Endothelial cell (in vitro differentiated cells): ENCODE results near the gene GABRR1. TPM values are rescaled to one million over a fixed set of nuclear protein-coding genes. Genes with fewer than 3 reads are reported as not detected.

ENCODE experiments used
- DNase-seq: peaks from one replicate; pipeline ENCODE4 v3.0.0; 2021; ENCODE audit warnings: low spot score
- H3K27ac Mint-ChIP-seq: one replicate; pipeline ENCODE4 v1.8.0; 2021; ENCODE audit warnings: mixed read lengths, inconsistent platforms; ENCODE audit not compliant: unreplicated experiment
- H3K27me3 Mint-ChIP-seq: one replicate; pipeline ENCODE4 v1.8.0; 2021; ENCODE audit warnings: mild to moderate bottlenecking, moderate library complexity, mixed read lengths, inconsistent platforms; ENCODE audit not compliant: unreplicated experiment
- H3K36me3 Mint-ChIP-seq: one replicate; pipeline ENCODE4 v1.8.0; 2021; ENCODE audit warnings: mild to moderate bottlenecking, low read depth, mixed read lengths, inconsistent platforms; ENCODE audit not compliant: unreplicated experiment
- H3K4me1 Mint-ChIP-seq: one replicate; pipeline ENCODE4 v1.8.0; 2021; ENCODE audit warnings: mild to moderate bottlenecking, mixed read lengths, inconsistent platforms; ENCODE audit not compliant: unreplicated experiment
- H3K4me3 Mint-ChIP-seq: one replicate; pipeline ENCODE4 v1.8.0; 2021; ENCODE audit warnings: mild to moderate bottlenecking, mixed read lengths, inconsistent platforms; ENCODE audit not compliant: unreplicated experiment
- H3K9me3 Mint-ChIP-seq: one replicate; pipeline ENCODE4 v1.8.0; 2021; ENCODE audit warnings: mixed read lengths, inconsistent platforms; ENCODE audit not compliant: unreplicated experiment
- CTCF ChIP-seq: fragments of 200-600 bp; sonication (generic); IDR thresholded peaks from one replicate; pipeline ENCODE4 v1.5.0; 2021; ENCODE audit warnings: antibody characterized with exemption; ENCODE audit not compliant: unreplicated experiment
- total RNA-seq: library from RNA; stranded (reverse); fragmentation: NEBNext Ultra II Directional; extraction: Animal tissue kit (Norgen Biotek cat#: 25700); gene quantifications from one replicate; pipeline ENCODE4 v1.2.1, GENCODE V29; 2021; ENCODE audit not compliant: unreplicated experiment

Gene GABRR1
- total RNA-seq, 1 donor from 2014 or later, result not detected

GRCh38 chr6:89212472-89212871 is 4.7 kb downstream of the GABRR1 start:
- no peaks in the 10 kb centered on the region for H3K9me3 Mint-ChIP-seq
- no peak overlapping the region for H3K27ac Mint-ChIP-seq
- no peak overlapping the region for H3K4me3 Mint-ChIP-seq
- no peak for DNase-seq
- no peak for TF ChIP-seq CTCF
- H3K4me1 Mint-ChIP-seq, result peaks cover 6% of the 10 kb centered on the region
- H3K36me3 Mint-ChIP-seq, result no peaks in the 10 kb centered on the region
- peaks cover 5% of the 10 kb centered on the region for H3K27me3 Mint-ChIP-seq

- no peaks in the 10 kb centered on the region for H3K36me3 Mint-ChIP-seq
- H3K27me3 Mint-ChIP-seq, result peaks cover 5% of the 10 kb centered on the region
- no peaks in the 10 kb centered on the region for H3K4me1 Mint-ChIP-seq
- H3K27ac Mint-ChIP-seq, result no peak overlapping the region
- no peaks in the 10 kb centered on the region for H3K9me3 Mint-ChIP-seq
- DNase-seq, result no peak
- H3K4me3 Mint-ChIP-seq, result no peak overlapping the region
- no peak for TF ChIP-seq CTCF
Observed at GRCh38 chr6:89209457-89209856, 7.7 kb downstream of the GABRR1 start.

GRCh38 chr6:89208551-89208950 is 8.6 kb downstream of the GABRR1 start:
- no peak overlapping the region for H3K27ac Mint-ChIP-seq
- no peaks in the 10 kb centered on the region for H3K4me1 Mint-ChIP-seq
- no peak overlapping the region for H3K4me3 Mint-ChIP-seq
- DNase-seq, result no peak
- no peaks in the 10 kb centered on the region for H3K36me3 Mint-ChIP-seq
- no peak for TF ChIP-seq CTCF
- peaks cover 6% of the 10 kb centered on the region for H3K27me3 Mint-ChIP-seq
- no peaks in the 10 kb centered on the region for H3K9me3 Mint-ChIP-seq

GRCh38 chr6:89205819-89206218 is 11.3 kb downstream of the GABRR1 start:
- Mint-ChIP-seq H3K4me1 (no peaks in the 10 kb centered on the region), H3K27me3 (peaks cover 5% of the 10 kb centered on the region), H3K9me3 (no peaks in the 10 kb centered on the region), H3K36me3 (no peaks in the 10 kb centered on the region), H3K27ac (no peak overlapping the region), H3K4me3 (no peak overlapping the region)
- DNase-seq, result no peak
- TF ChIP-seq CTCF, result no peak

- Mint-ChIP-seq H3K9me3 (no peaks in the 10 kb centered on the region), H3K4me3 (no peak overlapping the region), H3K4me1 (no peaks in the 10 kb centered on the region), H3K27me3 (peaks cover 2% of the 10 kb centered on the region), H3K27ac (no peak overlapping the region), H3K36me3 (no peaks in the 10 kb centered on the region)
- no peak for TF ChIP-seq CTCF
- no peak for DNase-seq
Observed at GRCh38 chr6:89204096-89204495, 13.1 kb downstream of the GABRR1 start.
